Choroid plexus epithelial cell (primary cell): ENCODE results near the gene FAM107A.
A peak's percentile ranks its signal among the peaks of the same experiment; 100 is the strongest.

Source experiments
- DNase-seq: peaks from one replicate; pipeline ENCODE4 v3.0.0-alpha.2; 2010; ENCODE audit warnings: low read depth
- H3K4me3 ChIP-seq: 2 replicates; pipeline ENCODE4 v1.5.1; 2011; ENCODE audit warnings: low read depth, mild to moderate bottlenecking, control low read depth, low read length, moderate library complexity
- CTCF ChIP-seq: conservative IDR thresholded peaks from 2 replicates; pipeline ENCODE4 v1.5.1; 2011; ENCODE audit warnings: low read depth, mild to moderate bottlenecking, control low read depth, inconsistent platforms, low read length, moderate library complexity

The FAM107A gene

GRCh38 chr3:58524326-58524888 lies 52.8 kb downstream of the FAM107A start:
- TF ChIP-seq CTCF, result no peak
- no peak overlapping the region for H3K4me3 ChIP-seq

DNA sequence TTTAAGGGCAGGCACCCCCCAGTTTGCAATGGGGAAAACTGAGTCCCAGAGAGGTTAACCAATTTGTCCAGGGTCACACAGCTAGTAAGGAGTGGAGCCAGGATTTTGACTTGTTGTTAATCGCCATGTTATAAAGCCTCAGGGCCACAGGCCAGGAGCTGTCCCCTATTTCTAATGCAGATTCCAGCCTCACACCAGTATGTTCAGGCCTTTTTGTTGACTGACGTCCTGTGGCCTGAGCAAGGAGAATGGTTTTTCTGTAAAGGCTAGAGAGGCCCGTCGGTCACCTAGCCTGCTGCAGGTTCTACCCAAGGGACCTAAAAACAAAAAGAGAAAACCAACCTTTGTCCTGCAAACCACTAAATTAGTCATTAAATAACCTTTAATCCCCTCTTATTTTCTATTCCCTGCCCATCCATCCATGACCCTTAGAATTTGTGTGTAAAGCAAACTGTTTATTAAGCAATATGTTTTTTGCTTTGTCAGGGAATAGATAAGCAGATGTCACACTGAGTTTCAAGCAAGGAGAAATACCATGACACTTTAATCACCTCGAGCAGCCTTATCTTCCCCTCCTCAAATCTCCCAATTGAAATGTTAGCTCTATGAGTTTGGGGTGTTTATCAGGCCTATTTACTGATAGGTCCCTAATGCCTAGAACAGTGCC lies 54.3 kb downstream of the FAM107A start:
- DNase-seq, result no peak
- TF ChIP-seq CTCF, result no peak
- no peak overlapping the region for H3K4me3 ChIP-seq

More at GRCh38 chr3:58524326-58524888, 52.8 kb downstream of the FAM107A start:
- DNase-seq, result no peak

- no peak overlapping the region for H3K4me3 ChIP-seq
- no peak for TF ChIP-seq CTCF
- DNase-seq, result no peak
These were observed 55.1 kb downstream of the FAM107A start for GRCh38 chr3:58521917-58522631.

DNA sequence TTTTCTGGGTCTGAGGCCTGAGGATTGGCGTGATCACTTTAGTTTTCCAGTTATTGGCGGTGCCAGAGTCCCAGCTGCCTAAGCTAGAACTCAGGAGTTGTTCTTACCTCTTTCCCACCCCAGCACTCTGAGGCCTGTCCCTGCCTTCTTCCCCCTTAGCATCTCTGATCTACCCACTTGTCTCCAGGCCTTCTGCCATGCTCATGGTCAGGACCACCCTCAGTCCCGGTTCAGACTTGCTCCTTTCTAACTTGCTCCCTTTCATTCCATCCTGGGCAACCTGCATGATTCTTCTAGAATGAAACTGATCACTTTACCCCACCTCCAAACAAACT lies 55.9 kb downstream of the FAM107A start:
- no peak for TF ChIP-seq CTCF
- no peak for DNase-seq
- no peak overlapping the region for H3K4me3 ChIP-seq

- DNase-seq, result peak; percentile 90
- TF ChIP-seq CTCF, result no peak
These were observed 56.5 kb downstream of the FAM107A start for GRCh38 chr3:58520403-58521335.

DNA sequence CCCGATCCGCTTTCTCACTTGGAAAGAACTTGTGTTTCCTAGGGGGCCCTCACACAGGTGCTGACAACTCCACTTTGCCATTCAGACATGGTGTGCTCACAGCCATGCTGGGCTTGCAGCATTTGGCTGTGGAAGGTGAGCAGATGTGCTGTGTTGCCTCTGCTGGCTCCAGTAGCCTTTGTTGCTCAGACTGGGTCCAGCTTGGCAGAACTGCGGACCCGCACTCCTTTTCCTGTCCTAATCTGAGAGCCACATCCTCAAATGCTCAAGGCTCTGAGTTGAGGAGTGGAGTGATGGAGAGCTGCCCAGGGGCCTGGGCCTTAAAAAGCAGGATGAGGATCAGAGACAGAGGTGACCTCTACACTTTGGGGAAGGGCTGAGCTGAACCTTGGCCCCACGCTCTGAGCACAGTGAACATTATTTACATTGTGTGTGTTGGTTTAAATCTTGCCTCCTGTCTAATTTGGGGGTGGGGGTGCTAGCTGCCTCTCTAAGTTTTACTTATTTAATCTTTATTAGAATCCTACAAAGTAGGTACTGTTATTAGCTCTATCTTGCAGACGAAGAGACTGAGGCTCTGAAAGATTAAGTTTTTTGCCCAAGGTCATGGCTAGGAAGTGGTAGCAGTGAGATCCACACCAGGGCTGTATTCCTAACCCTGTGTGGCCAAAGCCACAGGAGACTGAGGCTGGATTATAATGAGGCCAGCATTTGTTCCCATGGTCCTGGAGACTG lies 57.4 kb downstream of the FAM107A start:
- H3K4me3 ChIP-seq, result no peak overlapping the region
- no peak for DNase-seq
- no peak for TF ChIP-seq CTCF

More at GRCh38 chr3:58520403-58521335, 56.5 kb downstream of the FAM107A start:
- no peak overlapping the region for H3K4me3 ChIP-seq
